SU-DHL-6 (cell line): Measurements from ENCODE around the gene IGF1.

ENCODE experiments used
- H2AFZ ChIP-seq: fragments of 200-600 bp; sonication (generic); 2 replicates; pipeline ENCODE4 v1.6.1; 2014; ENCODE audit warnings: low read depth, mild to moderate bottlenecking, moderate library complexity, mixed read lengths, antibody characterized with exemption, low read length; ENCODE audit not compliant: severe bottlenecking
- H3F3A ChIP-seq: fragments of 200-600 bp; shearing (Covaris generic); 2 replicates; pipeline ENCODE4 v1.6.0; 2016; ENCODE audit warnings: antibody characterized with exemption, mild to moderate bottlenecking; ENCODE audit not compliant: insufficient read depth
- H3K27ac ChIP-seq: fragments of 200-600 bp; sonication (generic); 2 replicates; pipeline ENCODE4 v1.5.1; 2016; ENCODE audit warnings: low read depth, mild to moderate bottlenecking, low read length, moderate library complexity, mixed read lengths
- H3K27me3 ChIP-seq: fragments of 200-600 bp; sonication (generic), shearing (Covaris generic); 2 replicates; pipeline ENCODE4 v1.6.0; 2014; ENCODE audit warnings: mild to moderate bottlenecking, low read length
- H3K36me3 ChIP-seq: fragments of 200-600 bp; sonication (generic); 2 replicates; pipeline ENCODE4 v1.6.1; 2014; ENCODE audit warnings: mild to moderate bottlenecking, low read length, mixed read lengths
- H3K4me2 ChIP-seq: fragments of 300-600, 200-600 bp; shearing (Covaris generic), sonication (generic); 2 replicates; pipeline ENCODE4 v1.6.0; 2014; ENCODE audit warnings: low read length, low read depth, mild to moderate bottlenecking; ENCODE audit not compliant: poor library complexity, severe bottlenecking
- H3K4me3 ChIP-seq: fragments of 200-600 bp; sonication (generic); 2 replicates; pipeline ENCODE4 v1.5.1; 2014; ENCODE audit warnings: antibody characterized with exemption, low read length, mild to moderate bottlenecking, mixed read lengths; ENCODE audit not compliant: insufficient read depth, poor library complexity, severe bottlenecking
- H3K79me2 ChIP-seq: fragments of 200-600 bp; sonication (generic); 2 replicates; pipeline ENCODE4 v1.6.1; 2014; ENCODE audit warnings: mild to moderate bottlenecking, low read length, moderate library complexity; ENCODE audit not compliant: insufficient read depth
- H3K9ac ChIP-seq: fragments of 200-600 bp; sonication (generic); 2 replicates; pipeline ENCODE4 v1.7.0; 2014; ENCODE audit warnings: mild to moderate bottlenecking, low read length
- H3K9me2 ChIP-seq: fragments of 200-600 bp; sonication (generic); replicated peaks from 2 replicates; pipeline ENCODE4 v1.6.1; 2014; ENCODE audit warnings: low read length; ENCODE audit not compliant: insufficient read depth
- H3K9me3 ChIP-seq: fragments of 200-600 bp; sonication (generic); 2 replicates; pipeline ENCODE4 v1.6.1; 2014; ENCODE audit warnings: low read length, mixed read lengths; ENCODE audit not compliant: insufficient read depth
- H4K20me1 ChIP-seq: fragments of 200-600 bp; sonication (generic); 2 replicates; pipeline ENCODE4 v1.6.1; 2014; ENCODE audit warnings: low read depth, mild to moderate bottlenecking, antibody characterized with exemption, low read length, moderate library complexity, mixed read lengths
- CTCF ChIP-seq: fragments of 200-600 bp; sonication (generic); IDR thresholded peaks from one replicate; pipeline ENCODE4 v1.5.1; 2017; ENCODE audit warnings: antibody characterized with exemption, mild to moderate bottlenecking, low read length, moderate library complexity; ENCODE audit not compliant: insufficient read depth, poor library complexity, severe bottlenecking
- EZH2phosphoT487 ChIP-seq: fragments of 200-600 bp; sonication (generic), shearing (Covaris generic); conservative IDR thresholded peaks from 2 replicates; pipeline ENCODE4 v1.6.1; 2018; ENCODE audit warnings: mild to moderate bottlenecking, antibody characterized with exemption, low read length, moderate library complexity, mixed read lengths

IGF1 gene

GRCh38 chr12:102471556-102471955 lies 8.8 kb downstream of the IGF1 start:
- no peaks in the 10 kb centered on the region for H3K27me3 ChIP-seq
- H2AFZ ChIP-seq: no peak overlapping the region
- H4K20me1 ChIP-seq: no peaks in the 10 kb centered on the region
- H3K9me2 ChIP-seq: no peaks in the 10 kb centered on the region
- no peak overlapping the region for H3K9ac ChIP-seq
- H3F3A ChIP-seq: no peaks in the 10 kb centered on the region
- TF ChIP-seq CTCF (no peak), EZH2phosphoT487 (no peak)
- no peaks in the 10 kb centered on the region for H3K9me3 ChIP-seq
- no peaks in the 10 kb centered on the region for H3K79me2 ChIP-seq
- H3K36me3 ChIP-seq: no peaks in the 10 kb centered on the region
- H3K27ac ChIP-seq: no peak overlapping the region
- no peak overlapping the region for H3K4me2 ChIP-seq
- H3K4me3 ChIP-seq: no peak overlapping the region

DNA sequence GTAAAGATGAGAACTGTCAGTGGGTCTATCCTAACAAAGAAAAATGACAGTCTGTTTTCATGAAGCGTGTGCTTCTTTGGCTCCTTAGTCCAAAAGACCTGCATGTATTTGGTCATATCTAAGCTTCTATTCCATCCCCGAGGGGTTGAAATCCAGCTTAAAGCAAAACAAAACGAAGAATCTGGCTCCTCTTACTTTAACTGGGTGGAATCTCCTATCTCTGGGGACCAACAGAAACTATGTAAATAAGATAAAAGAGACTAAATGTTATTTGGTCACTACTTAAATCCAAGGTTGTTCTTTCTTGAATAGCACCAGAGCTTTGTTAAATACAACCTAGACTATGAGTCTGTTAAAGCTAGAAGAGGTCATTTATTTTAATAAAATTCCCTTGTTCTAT lies 9.4 kb downstream of the IGF1 start:
- no peak overlapping the region for H2AFZ ChIP-seq
- H3K9me2 ChIP-seq: no peaks in the 10 kb centered on the region
- H3K9ac ChIP-seq: no peak overlapping the region
- H3K79me2 ChIP-seq: no peaks in the 10 kb centered on the region
- H3K27me3 ChIP-seq: no peaks in the 10 kb centered on the region
- no peaks in the 10 kb centered on the region for H3K9me3 ChIP-seq
- H3K4me3 ChIP-seq: no peak overlapping the region
- no peaks in the 10 kb centered on the region for H4K20me1 ChIP-seq
- no peak overlapping the region for H3K27ac ChIP-seq
- no peaks in the 10 kb centered on the region for H3K36me3 ChIP-seq
- H3F3A ChIP-seq: no peaks in the 10 kb centered on the region
- no peak for TF ChIP-seq CTCF
- no peak for TF ChIP-seq EZH2phosphoT487
- no peak overlapping the region for H3K4me2 ChIP-seq

DNA sequence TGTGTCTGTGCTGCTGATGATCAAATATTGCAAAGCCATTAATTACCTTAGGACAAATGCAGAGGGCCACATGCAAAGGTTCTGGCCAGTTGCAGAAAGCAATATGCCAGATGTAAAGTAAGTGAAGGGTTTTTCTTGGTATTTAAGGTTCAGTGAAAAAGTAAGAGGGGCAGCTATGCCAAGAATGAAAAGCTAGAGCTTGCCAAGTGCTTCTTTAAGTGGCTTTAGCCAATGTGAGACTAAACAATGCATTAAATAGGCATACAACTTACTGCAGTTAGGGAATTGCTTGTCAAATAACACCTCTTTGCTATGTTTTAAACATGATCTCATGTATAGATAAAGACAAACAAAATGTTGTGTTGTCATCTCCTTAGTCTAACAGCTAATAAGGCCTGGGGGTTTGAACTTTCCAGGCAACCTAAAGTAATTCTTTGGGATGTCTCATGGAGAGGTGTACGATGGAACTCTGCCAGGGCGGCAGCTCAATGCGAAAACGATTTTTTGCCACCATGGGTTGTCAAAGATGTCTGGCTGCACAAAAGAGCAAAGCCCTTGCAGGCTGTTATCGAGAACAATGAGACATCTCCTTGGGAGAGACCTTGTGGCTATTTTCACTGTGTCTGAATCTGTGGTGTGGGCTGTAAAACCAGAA lies 12.0 kb downstream of the IGF1 start:
- no peak overlapping the region for H3K4me3 ChIP-seq
- no peak for TF ChIP-seq CTCF
- no peak for TF ChIP-seq EZH2phosphoT487
- no peak overlapping the region for H3K27ac ChIP-seq
- no peaks in the 10 kb centered on the region for H3K36me3 ChIP-seq
- no peak overlapping the region for H3K4me2 ChIP-seq
- H2AFZ ChIP-seq: no peak overlapping the region
- H3K9me3 ChIP-seq: no peaks in the 10 kb centered on the region
- no peaks in the 10 kb centered on the region for H3K27me3 ChIP-seq
- H3K9ac ChIP-seq: no peak overlapping the region
- no peaks in the 10 kb centered on the region for H3F3A ChIP-seq
- no peaks in the 10 kb centered on the region for H3K79me2 ChIP-seq
- H3K9me2 ChIP-seq: no peaks in the 10 kb centered on the region
- H4K20me1 ChIP-seq: no peaks in the 10 kb centered on the region
